SK-N-SH (cell line): ENCODE measurements around the gene KCNIP4. TPM values are rescaled to one million over a fixed set of nuclear protein-coding genes. Genes with fewer than 3 reads are reported as not detected.

Experiments used
- CTCF ChIA-PET: fragments of 300-600, 350-600 bp; formaldehyde crosslinking; extraction: SDS; loops from one replicate; lab custom pipeline; 2021; lab: Yijun Ruan, JAX
- POLR2A ChIA-PET: fragments of 350-600 bp; sonication (Branson Sonifier 250); formaldehyde crosslinking; extraction: SDS; loops from one replicate; lab custom pipeline; 2020; ENCODE audit warnings: antibody characterized with exemption, inconsistent platforms; lab: Yijun Ruan, JAX
- DNase-seq: peaks from one replicate; pipeline ENCODE4 v3.0.0; 2012
- H2AFZ ChIP-seq: fragments of 200-600 bp; sonication (generic); 2 replicates; pipeline ENCODE4 v1.8.1; 2016; ENCODE audit warnings: antibody characterized with exemption, mild to moderate bottlenecking, low read depth
- H3F3A ChIP-seq: fragments of 200-600 bp; sonication (generic); replicated peaks from 2 replicates; pipeline ENCODE3; 2016; ENCODE audit warnings: antibody characterized with exemption, mild to moderate bottlenecking; ENCODE audit not compliant: insufficient read depth
- H3K27ac ChIP-seq, 2 experiments: fragments of 200-500 bp in 1 of 2; fragments of 200-600 bp in 1 of 2; sonication (Bioruptor generic) in 1 of 2; sonication (generic), shearing (Covaris generic) in 1 of 2; 2 replicates each; pipeline versions ENCODE4 v1.5.1 to v1.6.1; 2014 to 2016; ENCODE audit warnings: low read depth in 2 of 2, inconsistent platforms in 1 of 2, low read length in 1 of 2, mild to moderate bottlenecking in 1 of 2, mixed read lengths in 1 of 2
- H3K27me3 ChIP-seq: fragments of 200-600 bp; sonication (generic), shearing (Covaris generic); 2 replicates; pipeline ENCODE4 v1.6.1; 2016; ENCODE audit warnings: mixed run types; ENCODE audit not compliant: insufficient read depth
- H3K36me3 ChIP-seq, 2 experiments: fragments of 200-500 bp in 1 of 2; fragments of 200-600 bp in 1 of 2; sonication (Bioruptor generic) in 1 of 2; sonication (generic) in 1 of 2; replicated peaks in 1 of 2; 2 replicates each; pipeline versions ENCODE3 to v1.5.1; 2014 to 2016; ENCODE audit warnings: low read length in 1 of 2, mild to moderate bottlenecking in 1 of 2; ENCODE audit not compliant: insufficient read depth in 2 of 2, control insufficient read depth in 1 of 2
- H3K4me1 ChIP-seq, 2 experiments: fragments of 200-500 bp in 1 of 2; fragments of 200-600 bp in 1 of 2; sonication (Bioruptor generic) in 1 of 2; sonication (generic), shearing (Covaris generic) in 1 of 2; 2 replicates each; pipeline versions ENCODE4 v1.5.1 to v1.6.1; 2014 to 2016; ENCODE audit warnings: low read depth in 1 of 2, low read length in 1 of 2, mixed run types in 1 of 2; ENCODE audit not compliant: insufficient read depth in 2 of 2, control insufficient read depth in 1 of 2
- H3K4me2 ChIP-seq: fragments of 200-600 bp; sonication (generic), shearing (Covaris generic); 2 replicates; pipeline ENCODE4 v1.6.1; 2017; ENCODE audit warnings: mixed run types
- H3K4me3 ChIP-seq, 2 experiments: fragments of 200-500 bp in 1 of 2; fragments of 200-600 bp in 1 of 2; sonication (Bioruptor generic) in 1 of 2; sonication (generic), shearing (Covaris generic) in 1 of 2; 2 replicates each; pipeline versions ENCODE4 v1.5.1 to v1.8.1; 2014 to 2016; ENCODE audit warnings: low read depth in 2 of 2, inconsistent platforms in 1 of 2, low read length in 1 of 2, mild to moderate bottlenecking in 1 of 2, mixed read lengths in 1 of 2, moderate library complexity in 1 of 2
- H3K79me2 ChIP-seq: fragments of 200-600 bp; sonication (generic); 2 replicates; pipeline ENCODE4 v1.8.1; 2017; ENCODE audit warnings: mild to moderate bottlenecking; ENCODE audit not compliant: insufficient read depth
- H3K9ac ChIP-seq: fragments of 200-600 bp; sonication (generic); 2 replicates; pipeline ENCODE4 v1.6.1; 2017; ENCODE audit warnings: mixed run types
- H3K9me2 ChIP-seq: fragments of 200-600 bp; sonication (generic); 2 replicates; pipeline ENCODE4 v1.6.1; 2017; ENCODE audit warnings: mixed run types
- H3K9me3 ChIP-seq: fragments of 200-600 bp; sonication (generic); 2 replicates; pipeline ENCODE4 v1.6.1; 2017; ENCODE audit warnings: mixed run types, mild to moderate bottlenecking, moderate library complexity
- H4K20me1 ChIP-seq: fragments of 200-600 bp; sonication (generic); 2 replicates; pipeline ENCODE4 v1.6.1; 2017; ENCODE audit warnings: mild to moderate bottlenecking, mixed run types; ENCODE audit not compliant: insufficient read depth
- CHD2 ChIP-seq: fragments of 150-350 bp; IDR thresholded peaks from 2 replicates; pipeline ENCODE4 v1.6.1; 2018; ENCODE audit warnings: low read length; ENCODE audit not compliant: partially characterized antibody
- EZH2phosphoT487 ChIP-seq: fragments of 200-600 bp; sonication (generic); IDR thresholded peaks from 2 replicates; pipeline ENCODE4 v1.6.1; 2017; ENCODE audit warnings: low read depth, mixed run types, mild to moderate bottlenecking, antibody characterized with exemption, moderate library complexity, borderline replicate concordance
- GABPA ChIP-seq: IDR thresholded peaks from 2 replicates; pipeline ENCODE4 v1.4.0; 2012; ENCODE audit warnings: low read depth, mild to moderate bottlenecking
- IRF3 ChIP-seq: fragments of 150-350 bp; IDR thresholded peaks from 2 replicates; pipeline ENCODE4 v1.6.1; 2016; ENCODE audit warnings: mild to moderate bottlenecking, low read depth, low read length
- NFIC ChIP-seq: IDR thresholded peaks from 2 replicates; pipeline ENCODE4 v1.4.0; 2012; ENCODE audit warnings: borderline replicate concordance
- NRF1 ChIP-seq: IDR thresholded peaks from 2 replicates; pipeline ENCODE4 v1.6.1; 2012; ENCODE audit warnings: low read depth, mild to moderate bottlenecking, low read length
- POLR2AphosphoS5 ChIP-seq: IDR thresholded peaks from 2 replicates; pipeline ENCODE4 v1.6.1; 2012; ENCODE audit warnings: low read depth, low read length
- RAD21 ChIP-seq: IDR thresholded peaks from 2 replicates; pipeline ENCODE4 v1.6.1; 2012; ENCODE audit warnings: mild to moderate bottlenecking, low read length
- RCOR1 ChIP-seq: fragments of 150-350 bp; IDR thresholded peaks from 2 replicates; pipeline ENCODE4 v1.6.1; 2017; ENCODE audit warnings: antibody characterized with exemption, low read length
- RFX5 ChIP-seq: IDR thresholded peaks from 2 replicates; pipeline ENCODE4 v1.6.1; 2012; ENCODE audit warnings: mild to moderate bottlenecking, improper control_type of control experiment, low read length
- RXRA ChIP-seq: IDR thresholded peaks from 2 replicates; pipeline ENCODE4 v1.4.0; 2012; ENCODE audit warnings: low read depth, mild to moderate bottlenecking, borderline replicate concordance
- SIN3A ChIP-seq: IDR thresholded peaks from 2 replicates; pipeline ENCODE4 v1.6.1; 2012; ENCODE audit warnings: low read depth, mild to moderate bottlenecking, low read length, moderate library complexity, borderline replicate concordance
- TAF1 ChIP-seq: IDR thresholded peaks from 2 replicates; pipeline ENCODE4 v1.6.1; 2012; ENCODE audit warnings: low read depth, mild to moderate bottlenecking, low read length, moderate library complexity, borderline replicate concordance
- TEAD4 ChIP-seq: IDR thresholded peaks from 2 replicates; pipeline ENCODE4 v1.4.0; 2012; ENCODE audit warnings: mild to moderate bottlenecking, borderline replicate concordance; ENCODE audit not compliant: insufficient read depth
- USF1 ChIP-seq: IDR thresholded peaks from 2 replicates; pipeline ENCODE4 v1.4.0; 2012; ENCODE audit warnings: low read depth, borderline replicate concordance
- USF2 ChIP-seq: fragments of 150-350 bp; IDR thresholded peaks from 2 replicates; pipeline ENCODE4 v1.6.1; 2017; ENCODE audit warnings: antibody characterized with exemption, low read length, low read depth, borderline replicate concordance
- WGBS: methylation state at CpG from one replicate; pipeline ENCODE4 v1.1.6; 2017; ENCODE audit warnings: low lambda C conversion rate; 5-methylcytosine and 5-hydroxymethylcytosine counted together
- polyA plus RNA-seq, 3 experiments: library from polyadenylated mRNA; depleted of rRNA; stranded (reverse); fragments of >200 nt; gene quantifications; 2 replicates each; pipeline ENCODE4 v1.2.3, GENCODE V29; 2012

KCNIP4 gene
- polyA plus RNA-seq, 1 of the 3 experiments (the other 2 are of a cell fraction): 0.18 TPM

- CTCF ChIA-PET: interaction anchor here (0.8 to 1.9 kb wide), 4 partner anchors 11 to 382 kb away, joined by 3 to 6 read pairs (median 4); no protein-coding TSS in a partner anchor
- no peak overlapping the region for H3K4me2 ChIP-seq
- WGBS: 38% methylated on average over 3 of the region's 3 CpGs
- no peaks in the 10 kb centered on the region for H4K20me1 ChIP-seq
- POLR2A ChIA-PET: no interaction called here
- no peaks in the 10 kb centered on the region for H3K9me2 ChIP-seq
- H2AFZ ChIP-seq: no peak overlapping the region
- DNase-seq: no peak
- no peaks in the 10 kb centered on the region for H3K79me2 ChIP-seq
- H3K36me3 ChIP-seq: no peaks in the 10 kb centered on the region
- H3K4me3 ChIP-seq: no peak overlapping the region
- H3F3A ChIP-seq: no peaks in the 10 kb centered on the region
- no peaks in the 10 kb centered on the region for H3K9me3 ChIP-seq
- no peak for TF ChIP-seq TEAD4
- TF ChIP-seq GABPA: no peak
- no peak for TF ChIP-seq RAD21
- TF ChIP-seq IRF3: no peak
- TF ChIP-seq USF2: no peak
- no peak for TF ChIP-seq RXRA
- no peak for TF ChIP-seq POLR2AphosphoS5
- no peak for TF ChIP-seq NRF1
- no peak for TF ChIP-seq RCOR1
- no peak for TF ChIP-seq EZH2phosphoT487
- TF ChIP-seq USF1: no peak
- TF ChIP-seq CHD2: no peak
- TF ChIP-seq RFX5: no peak
- no peak for TF ChIP-seq NFIC
- no peak for TF ChIP-seq TAF1
- TF ChIP-seq SIN3A: no peak
- H3K4me1 ChIP-seq: peaks cover 0 to 3% of the 10 kb centered on the region in 2 experiments; a peak in 2 of 4 replicates
- H3K27ac ChIP-seq: no peak overlapping the region
- H3K27me3 ChIP-seq: no peaks in the 10 kb centered on the region
- H3K9ac ChIP-seq: no peak overlapping the region
Observed at GRCh38 chr4:20687864-20688263, 1260.7 kb downstream of the KCNIP4 start.
